Right kidney (tissue), 1 donor: ENCODE results near the gene ALDH4A1.
"Not testable (repeated sequence)": the region's sequence is repeated elsewhere in the genome, so short reads cannot be mapped to it uniquely, and the experiment has no call there.

Experiments used
- DNase-seq: peaks from one replicate; pipeline ENCODE4 v3.0.0-alpha.2; 2016

The ALDH4A1 gene

GRCh38 chr1:18877282-18877681, 25.1 kb downstream of the ALDH4A1 start:
- no peak for DNase-seq

DNA sequence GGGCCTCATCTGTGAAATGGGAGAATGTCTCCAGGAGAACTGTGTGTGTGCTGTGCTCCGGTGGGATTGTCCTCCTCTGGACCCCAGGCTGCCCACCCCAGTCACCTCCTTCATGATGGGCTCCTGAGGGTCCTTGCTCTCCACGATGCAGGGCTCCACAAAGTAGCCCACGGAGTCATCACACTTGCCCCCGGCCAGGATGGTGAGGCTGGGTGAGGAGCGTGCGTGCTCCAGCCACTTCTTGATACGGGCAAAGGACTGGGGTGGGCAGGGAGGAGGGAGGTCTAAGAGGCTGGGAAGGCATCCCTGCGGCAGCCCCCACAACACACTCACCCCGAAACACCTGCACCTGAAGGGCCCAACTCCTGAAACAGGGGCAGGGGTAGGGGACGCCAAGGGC, 26.1 kb downstream of the ALDH4A1 start:
- DNase-seq: no peak

DNA sequence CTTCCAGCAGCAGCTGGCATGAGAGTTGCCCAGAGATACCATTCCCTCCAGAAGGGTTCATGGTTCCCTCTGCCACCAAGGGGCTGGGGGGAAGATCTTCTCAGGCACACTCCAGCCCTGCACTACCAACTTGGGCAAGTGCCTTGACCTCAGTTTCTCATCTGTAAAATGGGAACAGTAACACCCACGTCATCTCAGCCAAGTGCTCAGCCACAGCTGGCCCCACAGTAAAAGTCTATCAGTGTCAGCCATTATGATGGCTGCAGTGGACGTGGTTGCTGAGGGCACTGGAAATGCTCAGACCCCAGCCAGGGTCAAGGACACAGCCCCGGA, 26.6 kb downstream of the ALDH4A1 start:
- DNase-seq: no peak

DNA sequence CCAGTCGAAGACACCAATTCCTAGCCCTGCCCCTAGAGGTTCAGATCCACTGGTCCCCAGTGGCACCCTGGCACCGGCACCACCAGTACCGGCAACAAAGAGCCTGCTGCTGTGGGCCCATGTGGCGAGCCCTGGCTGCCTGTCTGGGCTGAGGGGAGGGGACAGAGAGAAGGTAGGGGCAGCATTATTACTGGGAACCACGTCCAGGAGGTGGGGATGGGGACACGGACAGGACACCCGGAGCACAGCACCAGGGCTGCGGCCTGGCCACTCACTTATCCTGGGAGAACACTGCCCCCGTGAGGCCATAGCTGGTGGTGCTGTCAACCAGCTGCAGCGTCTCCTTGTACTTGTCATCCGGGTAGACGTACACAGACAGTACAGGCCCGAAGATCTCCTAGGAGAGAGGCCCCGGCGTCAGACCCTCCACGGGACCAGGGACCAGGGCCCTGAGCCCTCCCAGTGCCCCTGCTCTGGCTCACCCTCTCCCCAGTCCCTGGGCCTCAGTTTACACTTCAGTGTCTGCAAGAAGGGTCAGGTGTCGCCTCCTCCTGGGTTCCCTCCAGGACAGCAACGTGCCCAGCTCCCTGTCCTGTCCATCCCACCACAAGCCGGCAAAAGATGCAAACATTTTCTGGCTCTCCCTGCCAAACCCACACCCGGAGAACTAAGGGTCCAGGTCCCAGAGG, 27.1 kb downstream of the ALDH4A1 start:
- peak; percentile 60 for DNase-seq

GRCh38 chr1:18874600-18874999, 27.8 kb downstream of the ALDH4A1 start:
- DNase-seq: no peak

DNA sequence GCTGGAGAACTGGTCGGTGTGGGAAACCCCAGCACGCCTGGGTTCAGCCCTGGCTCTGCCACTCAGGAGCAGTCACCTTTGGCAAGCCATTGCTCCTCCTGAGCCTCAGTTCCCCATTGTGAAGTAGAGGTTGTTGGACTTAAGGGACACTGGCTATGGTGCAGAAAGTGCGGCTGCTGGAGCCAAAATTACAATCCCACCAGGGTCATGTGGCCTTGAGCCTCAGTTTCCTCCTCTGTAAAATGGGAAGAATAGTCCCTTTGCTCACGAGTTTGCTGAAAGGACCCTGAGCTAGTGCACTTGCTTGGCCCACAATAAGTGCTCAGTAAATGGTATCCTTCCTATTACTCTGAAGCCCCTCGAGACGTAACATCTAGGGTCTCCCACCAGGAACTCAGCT, 28.3 kb downstream of the ALDH4A1 start:
- DNase-seq: no peak

DNA sequence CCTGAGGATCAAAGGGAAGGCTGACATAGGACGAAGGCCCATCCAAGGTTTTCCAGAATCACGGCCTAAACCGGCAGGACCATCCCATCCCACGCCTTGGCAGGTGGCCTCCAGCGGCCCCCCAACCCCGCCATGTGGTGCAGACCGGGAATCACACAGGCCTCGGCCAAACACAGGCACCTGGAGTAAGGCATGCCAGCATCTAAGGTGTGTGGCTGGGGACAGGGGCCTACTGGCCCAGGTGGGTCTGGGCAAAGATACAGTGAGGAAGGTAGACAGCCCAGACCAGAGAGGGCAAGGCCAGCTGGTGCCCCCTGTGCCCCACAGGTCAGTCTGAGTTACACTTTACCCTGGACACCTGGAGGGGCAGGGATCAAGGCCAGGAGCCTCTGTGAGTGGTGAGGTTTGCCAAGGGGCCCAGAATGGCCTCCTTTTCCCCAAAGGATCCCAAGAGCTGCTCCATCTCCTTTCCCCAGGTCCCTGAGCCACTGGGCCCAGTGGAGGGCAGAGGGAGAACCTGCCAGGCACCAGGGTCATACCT, 30.2 kb downstream of the ALDH4A1 start:
- DNase-seq: no peak

GRCh38 chr1:18871401-18872070, 30.8 kb downstream of the ALDH4A1 start:
- DNase-seq: no peak

GRCh38 chr1:18870957-18871356, 31.4 kb downstream of the ALDH4A1 start:
- DNase-seq: no peak

DNA sequence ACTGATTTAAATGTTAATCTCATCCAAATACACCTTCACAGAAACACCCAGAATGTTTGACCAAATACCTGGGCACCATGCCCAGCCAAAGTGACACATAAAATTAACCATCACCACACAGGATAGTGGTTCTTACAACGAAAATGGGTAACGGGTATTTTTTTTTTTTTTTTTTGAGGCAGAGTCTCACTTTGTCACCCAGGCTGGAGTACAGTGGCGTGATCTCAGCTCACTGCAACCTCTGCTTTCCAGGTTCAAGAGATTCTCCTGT, 31.8 kb downstream of the ALDH4A1 start:
- DNase-seq: not testable (repeated sequence)

- DNase-seq: no peak
Measured at GRCh38 chr1:18869847-18870594, 32.3 kb downstream of the ALDH4A1 start.

DNA sequence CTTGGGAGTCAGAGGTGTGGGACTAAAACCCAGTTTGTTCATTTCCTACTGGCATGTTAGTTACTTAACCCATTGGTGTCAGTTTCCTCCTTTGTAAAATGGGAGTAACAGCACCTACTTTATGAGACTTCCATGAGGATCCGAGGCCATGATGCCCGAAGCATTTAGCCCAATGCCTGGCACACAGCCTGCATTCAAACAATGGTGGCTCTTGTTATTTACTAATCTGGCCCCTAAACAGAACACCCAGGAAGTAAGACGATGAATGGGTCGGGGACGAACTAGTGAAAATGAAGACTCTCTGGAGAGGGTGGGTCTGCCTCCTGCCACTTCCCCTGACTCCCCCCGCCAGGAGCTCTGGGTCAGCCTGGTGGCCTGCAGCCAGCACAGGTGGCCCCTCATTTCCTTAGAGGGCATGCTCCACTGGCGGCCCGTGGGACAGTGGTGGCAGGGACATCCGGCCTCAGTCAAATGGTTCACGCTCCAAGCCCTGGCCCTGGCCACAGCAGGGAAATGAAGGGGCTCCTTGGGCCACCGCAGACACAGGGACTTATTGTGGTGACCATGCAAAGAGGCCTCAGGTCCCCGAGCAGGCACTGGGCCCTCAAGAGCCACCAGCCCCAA, 33.4 kb downstream of the ALDH4A1 start:
- no peak for DNase-seq

GRCh38 chr1:18868354-18868753, 34.0 kb downstream of the ALDH4A1 start:
- no peak for DNase-seq

DNA sequence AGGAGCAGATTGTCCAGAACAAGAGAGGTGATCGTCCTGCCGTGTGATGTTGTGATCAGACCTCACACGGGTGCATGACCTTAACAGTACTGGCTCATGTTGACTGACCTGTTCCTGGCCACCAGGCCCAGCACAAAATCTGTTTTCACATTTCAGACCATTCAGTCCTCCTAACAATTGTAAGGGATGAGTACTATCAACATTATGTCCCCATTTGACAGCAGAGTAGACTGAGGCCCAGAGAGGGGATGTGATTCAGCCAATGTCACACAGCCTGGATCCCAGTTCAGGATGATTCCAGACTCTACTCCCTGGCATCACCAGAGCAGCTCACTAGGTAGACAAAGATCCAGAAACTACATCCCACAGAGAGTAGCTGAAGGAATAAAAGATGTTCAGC, 35.5 kb downstream of the ALDH4A1 start:
- DNase-seq: no peak

DNA sequence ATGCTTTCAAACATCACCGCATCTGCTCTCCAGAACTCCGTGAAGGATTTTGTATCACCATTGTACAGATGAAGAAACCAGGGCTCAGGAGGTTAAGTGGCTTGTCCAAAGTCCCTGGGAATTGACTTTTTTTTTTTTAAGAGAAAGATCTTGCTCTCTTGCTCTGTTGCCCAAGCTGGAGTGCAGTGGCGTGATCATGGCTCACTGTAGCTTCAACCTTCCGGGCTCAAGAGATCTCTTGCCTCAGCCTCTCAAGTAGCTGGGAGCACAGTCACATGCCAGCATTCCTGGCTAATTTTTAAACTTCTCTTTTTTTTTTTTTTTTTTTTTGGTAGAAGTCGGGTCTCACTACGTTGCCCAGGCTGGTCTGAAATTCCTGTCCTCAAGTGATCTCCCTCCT, 36.0 kb downstream of the ALDH4A1 start:
- DNase-seq: no peak

GRCh38 chr1:18865176-18865575, 37.2 kb downstream of the ALDH4A1 start:
- no peak for DNase-seq

DNA sequence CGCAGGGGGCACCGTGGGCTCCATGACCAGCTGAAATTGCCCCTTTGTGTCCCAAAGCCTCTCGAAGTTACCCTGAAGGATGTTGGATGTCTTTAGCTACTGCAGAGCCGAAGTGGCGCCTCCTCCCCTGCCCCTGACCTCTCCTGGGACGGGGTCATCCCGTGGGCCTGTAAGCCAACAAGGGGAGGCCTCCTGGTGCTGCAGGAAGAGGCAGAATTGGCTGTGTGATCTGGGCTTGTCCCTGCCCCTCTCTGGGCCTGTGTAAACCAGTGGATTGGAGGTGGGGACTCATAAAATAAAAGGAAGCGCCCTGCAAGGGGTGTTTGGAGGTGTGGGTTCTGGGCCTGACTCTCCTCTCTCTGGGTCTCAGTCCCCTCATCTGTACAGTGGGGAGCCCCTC, 40.8 kb downstream of the ALDH4A1 start:
- DNase-seq: no peak

- DNase-seq: no peak
Measured at GRCh38 chr1:18861082-18861481, 41.3 kb downstream of the ALDH4A1 start.

GRCh38 chr1:18859560-18859959, 42.8 kb downstream of the ALDH4A1 start, which contains the start of gene TAS1R2:
TAS1R2 (minus strand) TSS chr1:18859660; CDS start chr1:18859660, 0 bp downstream.
- DNase-seq: no peak

GRCh38 chr1:18858070-18858688, 44.2 kb downstream of the ALDH4A1 start:
- DNase-seq: no peak

DNA sequence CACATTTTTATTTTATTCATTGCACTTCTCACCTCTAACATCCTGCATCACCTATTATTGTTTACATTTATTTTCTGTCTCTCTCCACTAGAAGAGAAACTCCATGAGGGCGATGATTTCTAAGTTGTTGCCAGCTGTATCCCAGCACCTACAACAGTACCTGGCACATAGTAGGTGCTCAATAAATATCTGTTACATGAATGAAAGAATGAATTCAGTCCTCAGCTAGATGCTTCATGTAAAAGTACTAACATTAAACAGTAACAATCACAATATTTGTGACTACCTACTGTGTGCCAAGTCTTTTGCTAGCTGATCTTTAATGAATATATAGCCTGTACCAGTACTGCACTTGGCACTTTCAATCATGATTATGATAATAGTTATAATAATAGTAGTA, 45.9 kb downstream of the ALDH4A1 start:
- no peak for DNase-seq

DNA sequence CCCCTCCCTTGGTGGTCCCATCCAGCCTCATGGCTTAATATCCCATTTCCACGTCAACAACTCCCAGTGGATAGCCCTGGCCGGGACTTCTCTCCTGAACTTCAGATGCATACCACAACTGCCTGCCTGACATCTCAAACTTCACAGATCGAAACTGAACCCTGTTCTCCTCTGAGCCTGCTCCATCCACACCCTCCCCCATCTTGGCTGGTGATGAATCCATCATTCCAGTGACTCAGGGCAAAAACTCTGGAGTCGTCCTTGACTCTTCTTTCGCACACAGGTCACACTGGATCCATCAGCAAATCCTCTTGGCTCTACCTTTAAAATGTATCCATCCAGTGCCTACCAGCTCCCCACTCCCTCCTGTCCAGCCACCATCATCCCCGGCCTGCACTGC, 46.8 kb downstream of the ALDH4A1 start:
- no peak for DNase-seq
